Testis (tissue), 2 donors: ENCODE measurements around the gene AUH.

Experiments
- POLR2A ChIP-seq: fragments of 450-650 bp; IDR thresholded peaks from one replicate; pipeline ENCODE4 v1.6.1; 2017; ENCODE audit warnings: antibody characterized with exemption, mild to moderate bottlenecking, moderate library complexity
- TF ChIP-seq, protein P1 (sequence below), 3 experiments: fragments of 450-650 bp in 2 of 3; fragments of 200-600 bp in 1 of 3; sonication (generic) in 1 of 3; IDR thresholded peaks; one replicate each; pipeline ENCODE4 v1.5.1; 2016 to 2019; ENCODE audit warnings: antibody characterized with exemption in 3 of 3, mild to moderate bottlenecking in 2 of 3, moderate library complexity in 1 of 3

- no peak for TF ChIP-seq POLR2A
- TF ChIP-seq, protein P1, sequence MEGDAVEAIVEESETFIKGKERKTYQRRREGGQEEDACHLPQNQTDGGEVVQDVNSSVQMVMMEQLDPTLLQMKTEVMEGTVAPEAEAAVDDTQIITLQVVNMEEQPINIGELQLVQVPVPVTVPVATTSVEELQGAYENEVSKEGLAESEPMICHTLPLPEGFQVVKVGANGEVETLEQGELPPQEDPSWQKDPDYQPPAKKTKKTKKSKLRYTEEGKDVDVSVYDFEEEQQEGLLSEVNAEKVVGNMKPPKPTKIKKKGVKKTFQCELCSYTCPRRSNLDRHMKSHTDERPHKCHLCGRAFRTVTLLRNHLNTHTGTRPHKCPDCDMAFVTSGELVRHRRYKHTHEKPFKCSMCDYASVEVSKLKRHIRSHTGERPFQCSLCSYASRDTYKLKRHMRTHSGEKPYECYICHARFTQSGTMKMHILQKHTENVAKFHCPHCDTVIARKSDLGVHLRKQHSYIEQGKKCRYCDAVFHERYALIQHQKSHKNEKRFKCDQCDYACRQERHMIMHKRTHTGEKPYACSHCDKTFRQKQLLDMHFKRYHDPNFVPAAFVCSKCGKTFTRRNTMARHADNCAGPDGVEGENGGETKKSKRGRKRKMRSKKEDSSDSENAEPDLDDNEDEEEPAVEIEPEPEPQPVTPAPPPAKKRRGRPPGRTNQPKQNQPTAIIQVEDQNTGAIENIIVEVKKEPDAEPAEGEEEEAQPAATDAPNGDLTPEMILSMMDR (IDR thresholded peaks at IDR 0.05) = no peak
Measured at GRCh38 chr9:91302831-91303230, 58.9 kb downstream of the AUH start.
